Endothelial cell of umbilical vein (primary cell): ENCODE data around the gene ZBTB8A.

Experiments
- EZH2 ChIP-seq: IDR thresholded peaks from 2 replicates; pipeline ENCODE4 v1.6.1; 2012; ENCODE audit warnings: borderline replicate concordance, low read depth, mild to moderate bottlenecking, moderate library complexity, low read length, inconsistent platforms; ENCODE audit not compliant: severe bottlenecking
- GATA2 ChIP-seq: IDR thresholded peaks from 2 replicates; pipeline ENCODE4 v1.7.0; 2011; ENCODE audit warnings: low read depth, mild to moderate bottlenecking, moderate library complexity, mixed read lengths, low read length; ENCODE audit not compliant: insufficient read length, insufficient read depth
- POLR2A ChIP-seq: IDR thresholded peaks from 2 replicates; pipeline ENCODE4 v1.6.1; 2012; ENCODE audit warnings: low read depth, mild to moderate bottlenecking, control low read depth, low read length
- POLR2AphosphoS5 ChIP-seq: IDR thresholded peaks from 2 replicates; pipeline ENCODE4 v1.6.1; 2012; ENCODE audit warnings: low read depth, mild to moderate bottlenecking, control low read depth, low read length, moderate library complexity; ENCODE audit not compliant: insufficient read depth
- TF ChIP-seq, protein P1 (sequence below), 2 donors: IDR thresholded peaks; 1 replicate in 1 of 2; 2 replicates in 1 of 2; pipeline ENCODE4 v1.5.1; 2011; ENCODE audit warnings: low read length in 2 of 2, mild to moderate bottlenecking in 2 of 2, moderate library complexity in 2 of 2, control low read depth in 1 of 2, inconsistent platforms in 1 of 2, low read depth in 1 of 2; ENCODE audit not compliant: insufficient read depth in 1 of 2; ENCODE audit errors: extremely low read depth in 1 of 2

DNA sequence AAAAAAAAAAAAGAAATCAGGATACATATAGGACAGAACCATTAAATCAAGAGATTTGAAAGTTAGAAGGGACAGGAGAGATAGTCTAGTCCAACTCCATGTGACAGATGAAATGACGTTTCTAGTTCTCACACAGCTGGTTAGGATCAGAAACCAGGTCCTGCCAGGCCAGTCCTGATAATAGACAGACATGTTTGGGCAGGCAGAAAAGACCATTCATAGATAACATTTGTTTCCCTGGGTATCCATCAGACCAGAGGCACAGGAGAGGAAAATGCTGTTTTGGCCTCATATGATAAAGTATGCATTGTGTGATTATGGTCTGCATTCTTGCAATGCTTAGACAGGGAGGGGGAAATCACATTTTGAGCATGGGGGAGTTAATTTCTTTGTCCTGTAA, 45.0 kb upstream of the ZBTB8A start:
- TF ChIP-seq POLR2AphosphoS5 (no peak), EZH2 (no peak), POLR2A (no peak), GATA2 (no peak)
- TF ChIP-seq, protein P1, sequence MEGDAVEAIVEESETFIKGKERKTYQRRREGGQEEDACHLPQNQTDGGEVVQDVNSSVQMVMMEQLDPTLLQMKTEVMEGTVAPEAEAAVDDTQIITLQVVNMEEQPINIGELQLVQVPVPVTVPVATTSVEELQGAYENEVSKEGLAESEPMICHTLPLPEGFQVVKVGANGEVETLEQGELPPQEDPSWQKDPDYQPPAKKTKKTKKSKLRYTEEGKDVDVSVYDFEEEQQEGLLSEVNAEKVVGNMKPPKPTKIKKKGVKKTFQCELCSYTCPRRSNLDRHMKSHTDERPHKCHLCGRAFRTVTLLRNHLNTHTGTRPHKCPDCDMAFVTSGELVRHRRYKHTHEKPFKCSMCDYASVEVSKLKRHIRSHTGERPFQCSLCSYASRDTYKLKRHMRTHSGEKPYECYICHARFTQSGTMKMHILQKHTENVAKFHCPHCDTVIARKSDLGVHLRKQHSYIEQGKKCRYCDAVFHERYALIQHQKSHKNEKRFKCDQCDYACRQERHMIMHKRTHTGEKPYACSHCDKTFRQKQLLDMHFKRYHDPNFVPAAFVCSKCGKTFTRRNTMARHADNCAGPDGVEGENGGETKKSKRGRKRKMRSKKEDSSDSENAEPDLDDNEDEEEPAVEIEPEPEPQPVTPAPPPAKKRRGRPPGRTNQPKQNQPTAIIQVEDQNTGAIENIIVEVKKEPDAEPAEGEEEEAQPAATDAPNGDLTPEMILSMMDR (IDR thresholded peaks at IDR 0.05; ENCODE audit: extremely low read depth in 1 of 2, insufficient read depth in 1 of 2, low read depth in 1 of 2, low read length in 2 of 2) = no peak
